Vagina (tissue), 2 donors: ENCODE data around the gene UBTD1. TPM values are rescaled to one million over a fixed set of nuclear protein-coding genes. Genes with fewer than 3 reads are reported as not detected.

Experiments
- DNase-seq, 2 donors: peaks; one replicate each; pipeline ENCODE4 v3.0.0-alpha.2; 2017; ENCODE audit errors: extremely low spot score in 2 of 2
- H3K27ac ChIP-seq: fragments of 200-600 bp; sonication (generic); one replicate; pipeline ENCODE4 v1.5.1; 2019
- H3K27me3 ChIP-seq: fragments of 200-600 bp; sonication (generic); one replicate; pipeline ENCODE4 v1.5.1; 2019
- H3K36me3 ChIP-seq, 2 donors: fragments of 200-600 bp; sonication (generic); one replicate each; pipeline ENCODE4 v1.5.1; 2017 to 2019
- H3K4me1 ChIP-seq: fragments of 200-600 bp; sonication (generic); one replicate; pipeline ENCODE4 v1.5.1; 2019
- H3K4me3 ChIP-seq, 2 donors: fragments of 200-600 bp; sonication (generic); 1 replicate in 1 of 2; 2 replicates in 1 of 2; pipeline ENCODE4 v1.5.1; 2016 to 2019
- H3K9me3 ChIP-seq: fragments of 200-600 bp; sonication (generic); one replicate; pipeline ENCODE4 v1.5.1; 2019
- CTCF ChIP-seq, 3 experiments: fragments of 450-650 bp in 2 of 3; fragments of 200-600 bp in 1 of 3; sonication (generic) in 1 of 3; IDR thresholded peaks; one replicate each; pipeline ENCODE4 v1.5.1; 2017 to 2019; ENCODE audit warnings: antibody characterized with exemption in 3 of 3, mild to moderate bottlenecking in 2 of 3, moderate library complexity in 2 of 3
- POLR2A ChIP-seq, 2 donors: fragments of 450-650 bp; IDR thresholded peaks; one replicate each; pipeline ENCODE4 v1.6.1; 2017; ENCODE audit warnings: antibody characterized with exemption in 2 of 2, mild to moderate bottlenecking in 2 of 2, moderate library complexity in 2 of 2
- POLR2AphosphoS5 ChIP-seq, 2 donors: sonication (generic); formaldehyde crosslinking; IDR thresholded peaks; one replicate each; pipeline ENCODE4 v1.9.0; 2017; ENCODE audit warnings: antibody characterized with exemption in 2 of 2, mild to moderate bottlenecking in 2 of 2, low read depth in 1 of 2; ENCODE audit not compliant: insufficient read depth in 1 of 2
- intact Hi-C: fragments of 100-400 bp; cut with DNase I; formaldehyde crosslinking; loops from one replicate; pipeline ENCODE4 v1.15.1; 2023
- total RNA-seq: library from RNA; depleted of rRNA; stranded (reverse); fragments of >200 nt; gene quantifications from one replicate; pipeline ENCODE4 v1.2.3, GENCODE V29; 2016

Gene UBTD1
- total RNA-seq, 1 donor from 2014 or later = 18.4 TPM

GRCh38 chr10:97494151-97494550, 4.6 kb upstream of the UBTD1 start:
- no peak overlapping the region for H3K4me3 ChIP-seq
- peaks cover 0 to 5% of the 10 kb centered on the region in 2 donors for H3K36me3 ChIP-seq
- no peak overlapping the region for H3K27ac ChIP-seq
- no peaks in the 10 kb centered on the region for H3K27me3 ChIP-seq
- no peaks in the 10 kb centered on the region for H3K9me3 ChIP-seq
- peaks cover 52% of the 10 kb centered on the region for H3K4me1 ChIP-seq
- TF ChIP-seq CTCF (IDR thresholded peaks at IDR 0.05) (no peak), POLR2AphosphoS5 (IDR thresholded peaks at IDR 0.05; ENCODE audit: insufficient read depth in 1 of 2, low read depth in 1 of 2) (no peak), POLR2A (IDR thresholded peaks at IDR 0.05) (no peak)
- DNase-seq = no peak
- intact Hi-C loops = no loop called here

- TF ChIP-seq POLR2A (IDR thresholded peaks at IDR 0.05) = no peak
- H3K9me3 ChIP-seq = no peaks in the 10 kb centered on the region
- peak overlapping the region; percentile 8 for H3K27ac ChIP-seq
- intact Hi-C loops = loop anchor here (5.0 kb wide), 1 partner anchor 47 kb away; no protein-coding TSS in a partner anchor
- DNase-seq = no peak
- no peaks in the 10 kb centered on the region for H3K27me3 ChIP-seq
- H3K36me3 ChIP-seq = peaks cover 0 to 5% of the 10 kb centered on the region in 2 donors
- no peak overlapping the region for H3K4me3 ChIP-seq
- H3K4me1 ChIP-seq = peaks cover 54% of the 10 kb centered on the region
Measured at GRCh38 chr10:97494863-97495506, 3.7 kb upstream of the UBTD1 start.

DNA sequence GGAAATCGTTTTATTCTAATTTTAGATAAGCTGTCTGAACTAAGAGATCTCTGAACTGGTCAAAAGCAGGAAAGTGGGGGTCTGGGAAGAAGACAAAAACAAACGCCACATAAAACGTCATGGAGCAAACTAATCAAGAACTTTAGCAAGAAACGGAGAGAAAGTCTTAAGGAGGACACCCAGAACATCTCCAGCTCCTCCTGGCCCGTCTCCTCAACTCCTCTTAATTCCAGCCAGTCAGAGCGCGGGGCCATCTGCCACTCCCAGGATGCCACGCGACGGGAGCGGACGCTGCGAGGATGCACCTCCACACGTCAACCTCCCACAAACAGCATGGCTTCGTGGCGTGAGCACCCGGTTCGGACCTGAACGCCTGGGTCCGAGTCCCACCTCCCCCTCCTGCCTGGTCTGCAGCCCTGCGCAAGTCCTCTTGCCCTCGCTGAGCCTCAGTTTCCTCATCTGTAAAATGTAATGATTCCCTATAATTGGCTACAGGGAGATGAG, 1.1 kb upstream of the UBTD1 start:
- DNase-seq = peak in 1 of 2 donors; percentile 94
- H3K9me3 ChIP-seq = no peaks in the 10 kb centered on the region
- peaks cover 51% of the 10 kb centered on the region for H3K4me1 ChIP-seq
- H3K27me3 ChIP-seq = no peaks in the 10 kb centered on the region
- peaks cover 0 to 5% of the 10 kb centered on the region in 2 donors for H3K36me3 ChIP-seq
- intact Hi-C loops = loop anchor here (5.0 kb wide), 1 partner anchor 45 kb away; no protein-coding TSS in a partner anchor
- peak overlapping the region; percentile 94 for H3K27ac ChIP-seq
- H3K4me3 ChIP-seq = peak overlapping the region; percentile 75 to 84
- no peak for TF ChIP-seq POLR2A (IDR thresholded peaks at IDR 0.05)
- TF ChIP-seq CTCF (IDR thresholded peaks at IDR 0.05) = no peak
- TF ChIP-seq POLR2AphosphoS5 (IDR thresholded peaks at IDR 0.05; ENCODE audit: insufficient read depth in 1 of 2, low read depth in 1 of 2) = no peak

GRCh38 chr10:97498076-97498840, 466 bp upstream of the UBTD1 start, which contains the start of gene MMS19:
Gene MMS19 (minus strand): TSS chr10:97498422. CDS start chr10:97498384, 38 bp downstream.
- H3K9me3 ChIP-seq = no peaks in the 10 kb centered on the region
- peak within 1 kb of the TSS; percentile 94 for H3K27ac ChIP-seq
- DNase-seq = peak; percentile 99
- H3K4me3 ChIP-seq = peak within 1 kb of the TSS; percentile 75 to 84
- TF ChIP-seq POLR2AphosphoS5 (IDR thresholded peaks at IDR 0.05; ENCODE audit: insufficient read depth in 1 of 2, low read depth in 1 of 2) = peak; percentile 94 to 95
- no peak for TF ChIP-seq CTCF (IDR thresholded peaks at IDR 0.05)
- TF ChIP-seq POLR2A (IDR thresholded peaks at IDR 0.05) = peak in 1 of 2 donors; percentile 81
- intact Hi-C loops = loop anchor here (5.0 kb wide), 1 partner anchor 44 kb away; no protein-coding TSS in a partner anchor
- no peaks in the 10 kb centered on the region for H3K27me3 ChIP-seq
- peaks cover 52% of the 10 kb centered on the region for H3K4me1 ChIP-seq
- peaks cover 0 to 2% of the 10 kb centered on the region in 2 donors for H3K36me3 ChIP-seq

DNA sequence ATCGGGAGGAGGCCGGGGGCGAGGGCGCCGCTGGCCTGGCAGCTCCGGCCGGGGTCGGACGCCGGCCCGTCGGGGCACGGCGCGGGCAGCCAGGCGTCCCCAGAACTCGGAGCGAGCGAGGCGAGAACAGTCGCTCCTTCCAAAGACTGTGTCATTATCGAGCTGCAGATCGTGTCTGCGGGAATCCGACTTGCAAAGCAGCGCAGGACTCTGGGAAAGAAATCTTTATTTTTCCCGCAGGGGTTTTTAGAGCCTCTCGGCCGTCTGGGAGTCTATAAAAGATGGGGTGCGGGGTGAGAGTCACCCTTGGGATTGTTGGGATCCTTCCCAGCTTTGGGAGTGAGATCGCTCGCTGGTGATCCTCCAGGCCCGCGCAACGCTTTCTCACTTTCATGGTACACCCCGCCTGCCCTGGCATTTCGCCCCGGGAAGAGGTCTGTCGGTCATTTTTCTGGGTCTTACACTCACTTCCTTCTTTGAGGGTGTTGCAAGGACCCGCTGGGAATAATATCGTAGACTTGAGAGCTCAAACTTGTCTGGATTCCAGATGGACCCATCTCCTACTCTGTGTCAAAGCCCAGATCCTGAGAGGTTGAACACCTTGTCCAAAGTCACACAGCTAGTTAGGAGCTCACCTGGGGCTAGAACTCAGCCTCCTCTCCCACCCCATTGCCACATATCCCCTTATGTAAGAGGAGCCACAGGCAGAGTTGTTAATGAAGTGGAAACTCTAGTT, 1.0 kb downstream of the UBTD1 start:
- H3K4me1 ChIP-seq = peaks cover 61% of the 10 kb centered on the region
- TF ChIP-seq POLR2AphosphoS5 (IDR thresholded peaks at IDR 0.05; ENCODE audit: insufficient read depth in 1 of 2, low read depth in 1 of 2) = no peak
- no peaks in the 10 kb centered on the region for H3K27me3 ChIP-seq
- H3K9me3 ChIP-seq = no peaks in the 10 kb centered on the region
- DNase-seq = peak in 1 of 2 donors; percentile 93
- peak overlapping the region; percentile 94 for H3K27ac ChIP-seq
- H3K4me3 ChIP-seq = peak overlapping the region; percentile 75 to 84
- intact Hi-C loops = loop anchor here (5.0 kb wide), 1 partner anchor 43 kb away; no protein-coding TSS in a partner anchor
- H3K36me3 ChIP-seq = no peaks in the 10 kb centered on the region
